GM06990 (cell line): ENCODE results near the gene MPZL3.
"Not testable (repeated sequence)": the region's sequence is repeated elsewhere in the genome, so short reads cannot be mapped to it uniquely, and the experiment has no call there.

Source experiments
- DNase-seq: peaks from one replicate; pipeline ENCODE4 v3.0.0-alpha.2; 2011; ENCODE audit not compliant: insufficient read length; ENCODE audit errors: extremely low read depth
- H3K27me3 ChIP-seq: replicated peaks from 2 replicates; pipeline ENCODE4 v1.6.0; 2011; ENCODE audit warnings: low read length; ENCODE audit not compliant: control insufficient read depth, insufficient read depth
- H3K36me3 ChIP-seq: 2 replicates; pipeline ENCODE4 v1.5.1; 2011; ENCODE audit warnings: low read length; ENCODE audit not compliant: control insufficient read depth, insufficient read depth
- H3K4me3 ChIP-seq: replicated peaks from 2 replicates; pipeline ENCODE4 v1.5.1; 2011; ENCODE audit warnings: low read depth, mild to moderate bottlenecking, control low read depth, low read length
- TF ChIP-seq, protein P1 (sequence below): IDR thresholded peaks from 2 replicates; pipeline ENCODE4 v1.5.1; 2011; ENCODE audit warnings: low read length, control low read depth, mild to moderate bottlenecking, inconsistent platforms; ENCODE audit not compliant: insufficient read depth, poor library complexity, severe bottlenecking

MPZL3 gene

DNA sequence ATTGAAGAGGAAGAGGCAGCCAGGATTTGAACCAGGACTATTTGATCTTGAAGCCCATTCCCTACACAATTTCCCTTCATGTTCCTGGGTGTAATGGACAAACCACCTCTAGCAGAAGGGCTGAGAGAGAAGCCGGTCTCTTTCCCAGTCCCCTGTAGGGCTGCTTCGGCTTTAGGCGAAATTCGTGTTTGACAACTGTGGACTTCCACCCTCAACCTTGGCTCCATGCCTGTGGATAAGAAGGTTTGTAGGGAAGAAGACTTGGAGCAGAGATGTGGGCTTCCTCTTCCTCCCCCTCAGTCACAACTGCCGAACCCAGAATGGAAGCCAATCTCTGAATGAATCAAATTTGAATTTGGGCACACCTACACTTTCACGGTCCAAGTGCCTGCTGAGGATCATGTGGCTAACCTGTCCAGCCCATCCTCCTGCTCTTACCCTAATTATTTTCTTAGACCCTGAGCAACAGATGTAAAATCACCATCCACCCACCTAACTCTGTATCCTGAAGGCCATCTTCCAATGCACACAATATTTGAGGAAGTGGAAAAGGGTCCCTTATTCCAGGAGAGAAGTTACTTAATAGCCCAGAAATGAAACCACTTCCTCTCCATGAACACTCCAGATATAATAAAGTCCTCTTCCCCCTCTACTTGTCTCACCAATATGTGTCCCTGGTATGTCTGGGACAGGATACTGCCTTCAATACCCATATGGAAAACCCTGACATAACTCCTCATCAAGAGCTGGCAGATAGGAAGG lies 65.6 kb downstream of the MPZL3 start:
- no peaks in the 10 kb centered on the region; the same call in 1 of the 2 replicates for H3K27me3 ChIP-seq
- DNase-seq = no peak
- no peaks in the 10 kb centered on the region for H3K36me3 ChIP-seq
- no peak overlapping the region for H3K4me3 ChIP-seq
- TF ChIP-seq, protein P1, sequence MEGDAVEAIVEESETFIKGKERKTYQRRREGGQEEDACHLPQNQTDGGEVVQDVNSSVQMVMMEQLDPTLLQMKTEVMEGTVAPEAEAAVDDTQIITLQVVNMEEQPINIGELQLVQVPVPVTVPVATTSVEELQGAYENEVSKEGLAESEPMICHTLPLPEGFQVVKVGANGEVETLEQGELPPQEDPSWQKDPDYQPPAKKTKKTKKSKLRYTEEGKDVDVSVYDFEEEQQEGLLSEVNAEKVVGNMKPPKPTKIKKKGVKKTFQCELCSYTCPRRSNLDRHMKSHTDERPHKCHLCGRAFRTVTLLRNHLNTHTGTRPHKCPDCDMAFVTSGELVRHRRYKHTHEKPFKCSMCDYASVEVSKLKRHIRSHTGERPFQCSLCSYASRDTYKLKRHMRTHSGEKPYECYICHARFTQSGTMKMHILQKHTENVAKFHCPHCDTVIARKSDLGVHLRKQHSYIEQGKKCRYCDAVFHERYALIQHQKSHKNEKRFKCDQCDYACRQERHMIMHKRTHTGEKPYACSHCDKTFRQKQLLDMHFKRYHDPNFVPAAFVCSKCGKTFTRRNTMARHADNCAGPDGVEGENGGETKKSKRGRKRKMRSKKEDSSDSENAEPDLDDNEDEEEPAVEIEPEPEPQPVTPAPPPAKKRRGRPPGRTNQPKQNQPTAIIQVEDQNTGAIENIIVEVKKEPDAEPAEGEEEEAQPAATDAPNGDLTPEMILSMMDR = no peak

DNA sequence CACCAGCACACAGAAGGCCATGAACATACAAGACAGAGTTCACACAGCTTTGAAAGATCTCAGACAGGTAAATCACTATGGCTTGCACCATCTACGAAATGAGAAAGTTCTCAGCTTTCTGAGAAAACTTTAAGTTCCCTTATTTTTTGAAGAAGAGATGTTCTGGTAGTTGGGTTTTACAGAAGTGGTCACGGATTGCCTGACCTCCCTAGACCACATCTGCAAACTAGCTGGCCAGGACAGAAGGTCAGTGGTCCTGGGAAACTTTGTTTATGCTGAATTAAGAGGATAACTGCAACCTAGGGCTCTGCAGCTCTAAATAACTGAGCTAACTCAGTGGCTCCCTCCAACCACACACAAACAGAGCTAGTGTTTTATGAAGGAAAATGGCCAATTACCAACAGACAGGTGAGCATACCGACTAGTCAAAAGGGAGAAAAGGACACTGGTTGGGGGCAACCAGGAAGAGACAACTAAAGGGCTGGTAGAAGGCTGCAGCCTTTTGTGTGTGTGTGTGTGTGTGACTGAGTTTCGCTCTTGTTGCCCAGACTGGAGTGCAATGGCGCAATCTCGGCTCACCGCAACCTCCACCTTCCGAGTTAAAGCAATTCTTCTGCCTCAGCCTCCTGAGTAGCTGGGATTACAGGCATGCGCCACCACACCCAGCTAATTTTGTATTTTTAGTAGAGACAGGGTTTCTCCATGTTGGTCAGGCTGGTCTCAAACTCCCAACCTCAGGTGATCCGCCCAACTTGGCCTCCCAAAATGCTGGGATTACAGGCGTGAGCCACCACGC lies 67.2 kb downstream of the MPZL3 start:
- H3K27me3 ChIP-seq = no peaks in the 10 kb centered on the region; the same call in none of the 2 replicates
- H3K4me3 ChIP-seq = no peak overlapping the region
- no peak for DNase-seq
- H3K36me3 ChIP-seq = no peaks in the 10 kb centered on the region
- TF ChIP-seq, protein P1 = no peak

DNA sequence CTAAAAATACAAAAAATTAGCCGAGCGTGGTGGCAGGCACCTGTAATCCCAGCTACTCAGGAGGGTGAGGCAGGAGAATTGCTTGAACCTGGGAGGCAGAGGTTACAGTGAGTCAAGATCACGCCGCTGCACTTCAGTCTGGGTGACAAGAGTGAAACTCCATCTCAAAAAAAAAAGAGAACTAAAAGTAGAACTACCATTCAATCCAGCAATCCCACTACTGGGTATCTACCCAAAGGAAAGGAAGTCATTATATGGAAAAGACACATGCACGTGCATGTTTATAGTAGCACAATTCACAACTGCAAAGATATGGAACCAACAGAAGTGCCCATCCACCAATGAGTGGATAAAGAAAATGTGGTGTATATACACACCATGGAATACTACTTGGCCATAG lies 68.5 kb downstream of the MPZL3 start:
- H3K4me3 ChIP-seq, H3K27me3 ChIP-seq, DNase-seq, H3K36me3 ChIP-seq: not testable (repeated sequence)

DNA sequence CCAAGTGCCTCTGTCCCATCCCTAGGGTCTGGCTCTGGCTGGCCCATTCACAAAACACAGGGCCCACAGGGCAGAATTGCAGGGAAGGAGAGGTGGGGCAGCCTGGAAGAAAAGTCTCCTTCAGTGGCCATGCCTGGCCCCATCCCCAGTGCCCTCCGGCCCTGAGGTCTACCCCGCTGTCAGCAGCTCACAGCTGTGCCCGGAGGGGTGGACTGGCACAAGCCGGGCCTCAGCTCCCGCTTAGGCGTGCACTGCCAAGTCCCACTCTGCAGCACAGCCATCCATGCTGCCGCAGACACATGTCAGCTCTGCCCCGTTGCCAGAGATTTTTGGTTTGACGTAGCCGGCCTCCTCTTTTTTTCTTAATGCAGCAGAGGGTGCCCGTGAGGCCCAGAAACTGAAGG lies 71.9 kb downstream of the MPZL3 start:
- H3K4me3 ChIP-seq = no peak overlapping the region

DNA sequence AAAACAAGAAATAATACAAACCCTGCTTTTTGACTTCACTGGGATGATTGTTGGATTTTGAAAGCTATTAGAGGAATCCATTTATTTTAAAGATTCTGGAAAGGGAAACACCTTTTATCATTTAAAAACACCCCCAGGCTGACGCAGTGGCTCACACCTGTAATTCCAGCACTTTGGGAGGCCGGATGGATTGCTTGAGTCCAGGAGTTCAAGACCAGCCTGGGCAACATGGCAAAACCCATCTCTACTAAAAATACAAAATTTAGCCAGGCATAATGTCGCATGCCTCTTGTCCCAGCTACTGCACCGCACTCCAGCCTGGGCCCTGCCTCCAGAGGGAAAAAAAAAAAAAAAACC lies 75.4 kb downstream of the MPZL3 start:
- H3K36me3 ChIP-seq = no peaks in the 10 kb centered on the region
- no peaks in the 10 kb centered on the region; the same call in 1 of the 2 replicates for H3K27me3 ChIP-seq
- H3K4me3 ChIP-seq = no peak overlapping the region
- TF ChIP-seq, protein P1 = no peak
- no peak for DNase-seq

More for the DNA sequence above, 71.9 kb downstream of the MPZL3 start:
- H3K36me3 ChIP-seq = no peaks in the 10 kb centered on the region
- TF ChIP-seq, protein P1 = no peak
- H3K27me3 ChIP-seq = no peaks in the 10 kb centered on the region; the same call in none of the 2 replicates
- DNase-seq = no peak
